ENCODE measurements around the gene HMG20B. TPM values are rescaled to one million over a fixed set of nuclear protein-coding genes. Genes with fewer than 3 reads are reported as not detected.

HMG20B gene
- total RNA-seq, 1 donor from 2014 or later, result 121 TPM

GRCh38 chr19:3618144-3618810, 45.5 kb downstream of the HMG20B start:
- DNase-seq (ENCODE audit: extremely low read depth, low read depth, low spot score), result no peak

- DNase-seq (ENCODE audit: extremely low read depth, low read depth, low spot score), result no peak
These were observed 46.3 kb downstream of the HMG20B start for GRCh38 chr19:3618811-3619630.

GRCh38 chr19:3619631-3620012, 46.9 kb downstream of the HMG20B start:
- DNase-seq (ENCODE audit: extremely low read depth, low read depth, low spot score), result no peak

GRCh38 chr19:3620145-3620816, 47.5 kb downstream of the HMG20B start:
- no peak for DNase-seq (ENCODE audit: extremely low read depth, low read depth, low spot score)

GRCh38 chr19:3620817-3621547, 48.2 kb downstream of the HMG20B start:
- no peak for DNase-seq (ENCODE audit: extremely low read depth, low read depth, low spot score)

GRCh38 chr19:3621689-3622088, 48.9 kb downstream of the HMG20B start:
- no peak for DNase-seq (ENCODE audit: extremely low read depth, low read depth, low spot score)

- no peak for DNase-seq (ENCODE audit: extremely low read depth, low read depth, low spot score)
These were observed 49.5 kb downstream of the HMG20B start for GRCh38 chr19:3622224-3622623.

GRCh38 chr19:3623716-3624115, 51.0 kb downstream of the HMG20B start:
- DNase-seq (ENCODE audit: extremely low read depth, low read depth, low spot score), result no peak

GRCh38 chr19:3625996-3626472, 53.3 kb downstream of the HMG20B start:
- no peak for DNase-seq (ENCODE audit: extremely low read depth, low read depth, low spot score)

GRCh38 chr19:3626473-3627350, 54.0 kb downstream of the HMG20B start, which contains the start of gene CACTIN:
Gene CACTIN, minus strand, starts transcription at chr19:3626790. Its CDS starts 28 bp downstream, at chr19:3626762.
- peak; percentile 68 for DNase-seq (ENCODE audit: extremely low read depth, low read depth, low spot score)

GRCh38 chr19:3627351-3627723, 54.6 kb downstream of the HMG20B start:
- no peak for DNase-seq (ENCODE audit: extremely low read depth, low read depth, low spot score)

Other genes with a start within 250 kb of the HMG20B start
- 36.3 and 48.8 TPM in 2 replicates for gene NFIC, start 206.4 kb upstream of the HMG20B start, total RNA-seq
- not detected in 2 replicates for gene SMIM24, start 92.4 kb upstream of the HMG20B start, total RNA-seq
- gene SMIM44, start 89.5 kb upstream of the HMG20B start, total RNA-seq, result not detected in 2 replicates
- 22.9 and 28.7 TPM in 2 replicates for gene DOHH, start 72.3 kb upstream of the HMG20B start, total RNA-seq
- gene FZR1, start 66.6 kb upstream of the HMG20B start, total RNA-seq, result 32.8 and 43.9 TPM in 2 replicates
- gene TEKTIP1, start 33.8 kb upstream of the HMG20B start, total RNA-seq, result not detected in 2 replicates
- 107 and 138 TPM in 2 replicates for gene MFSD12, start 15.4 kb upstream of the HMG20B start, total RNA-seq
- 3.2 and 6.1 TPM in 2 replicates for gene GIPC3, start 12.5 kb downstream of the HMG20B start, total RNA-seq
- gene TBXA2R, start 33.9 kb downstream of the HMG20B start, total RNA-seq, result 1.9 and 2.7 TPM in 2 replicates
- gene CACTIN, start 53.8 kb downstream of the HMG20B start, total RNA-seq, result 36.6 and 38.4 TPM in 2 replicates
- gene PIP5K1C, start 127.5 kb downstream of the HMG20B start, total RNA-seq, result 69.8 and 110 TPM in 2 replicates
- gene TJP3, start 135.4 kb downstream of the HMG20B start, total RNA-seq, result not detected in 2 replicates
- 25.8 and 50.1 TPM in 2 replicates for gene APBA3, start 188.7 kb downstream of the HMG20B start, total RNA-seq
- gene MRPL54, start 189.7 kb downstream of the HMG20B start, total RNA-seq, result 65.2 and 71.4 TPM in 2 replicates
- gene RAX2, start 199.3 kb downstream of the HMG20B start, total RNA-seq, result not detected in 2 replicates
- 3.3 TPM in 1 of 2 replicates, not detected in the other for gene MATK, start 213.4 kb downstream of the HMG20B start, total RNA-seq

Measured in glomerular endothelial cell (primary cell).